ENCODE measurements around the gene ADAMTS17. TPM values are rescaled to one million over a fixed set of nuclear protein-coding genes. Genes with fewer than 3 reads are reported as not detected.

ADAMTS17 gene
- total and polyA plus RNA-seq, 3 experiments from 2014 or later: 1.2 to 2.3 (median 1.9) TPM

GRCh38 chr15:100227781-100228180 is 114.0 kb downstream of the ADAMTS17 start:
- no peaks in the 10 kb centered on the region for H3K9me3 ChIP-seq (ENCODE audit: low read length)
- ChIA-PET POLR2A (no interaction called here), CTCF (no interaction called here)
- H3K27ac ChIP-seq (ENCODE audit: low read depth, low read length): no peak overlapping the region
- H3K36me3 ChIP-seq (ENCODE audit: insufficient read depth, low read length): no peaks in the 10 kb centered on the region
- no peak overlapping the region for H3K4me3 ChIP-seq (ENCODE audit: low read length)
- Mint-ChIP-seq H3K4me1 (peaks cover 34 to 46% (median 38%) of the 10 kb centered on the region in 3 donors), H3K27ac (peak overlapping the region in 4 of 8 donors; percentile 5 to 77 (median 28)), H3K27me3 (peaks cover 0 to 3% of the 10 kb centered on the region in 2 donors), H3K36me3 (peaks cover 0 to 2% (median 0%) of the 10 kb centered on the region in 3 donors), H3K4me3 (no peak overlapping the region), H3K9me3 (no peaks in the 10 kb centered on the region)
- H3K27me3 ChIP-seq (ENCODE audit: insufficient read depth, low read length, poor library complexity, severe bottlenecking): no peaks in the 10 kb centered on the region
- peaks cover 16% of the 10 kb centered on the region for H3K4me1 ChIP-seq (ENCODE audit: insufficient read depth, low read length)
- no peak for DNase-seq

GRCh38 chr15:100226107-100226506 is 115.7 kb downstream of the ADAMTS17 start:
- ChIA-PET POLR2A (no interaction called here), CTCF (no interaction called here)
- Histone ChIP-seq H3K36me3 (ENCODE audit: insufficient read depth, low read length) (no peaks in the 10 kb centered on the region), H3K27ac (ENCODE audit: low read depth, low read length) (no peak overlapping the region), H3K27me3 (ENCODE audit: insufficient read depth, low read length, poor library complexity, severe bottlenecking) (no peaks in the 10 kb centered on the region), H3K4me3 (ENCODE audit: low read length) (no peak overlapping the region), H3K9me3 (ENCODE audit: low read length) (no peaks in the 10 kb centered on the region), H3K4me1 (ENCODE audit: insufficient read depth, low read length) (peaks cover 16% of the 10 kb centered on the region)
- H3K4me1 Mint-ChIP-seq: peaks cover 31 to 41% (median 38%) of the 10 kb centered on the region in 3 donors
- DNase-seq: no peak
- peaks cover 0 to 2% (median 0%) of the 10 kb centered on the region in 3 donors for H3K36me3 Mint-ChIP-seq
- no peaks in the 10 kb centered on the region for H3K27me3 Mint-ChIP-seq
- H3K27ac Mint-ChIP-seq: no peak overlapping the region
- H3K4me3 Mint-ChIP-seq: no peak overlapping the region
- no peaks in the 10 kb centered on the region for H3K9me3 Mint-ChIP-seq

GRCh38 chr15:100224206-100225185 is 117.3 kb downstream of the ADAMTS17 start:
- no peaks in the 10 kb centered on the region for H3K9me3 Mint-ChIP-seq
- CTCF ChIA-PET: no interaction called here
- H3K36me3 ChIP-seq (ENCODE audit: insufficient read depth, low read length): no peaks in the 10 kb centered on the region
- peaks cover 0 to 2% (median 0%) of the 10 kb centered on the region in 3 donors for H3K36me3 Mint-ChIP-seq
- peak overlapping the region in 1 of 7 donors; percentile 7 for H3K4me3 Mint-ChIP-seq
- H3K27me3 Mint-ChIP-seq: no peaks in the 10 kb centered on the region
- H3K4me1 ChIP-seq (ENCODE audit: insufficient read depth, low read length): peaks cover 2% of the 10 kb centered on the region
- H3K9me3 ChIP-seq (ENCODE audit: low read length): no peaks in the 10 kb centered on the region
- peak in 1 of 5 donors; percentile 32 for DNase-seq
- H3K4me3 ChIP-seq (ENCODE audit: low read length): no peak overlapping the region
- no peaks in the 10 kb centered on the region for H3K27me3 ChIP-seq (ENCODE audit: insufficient read depth, low read length, poor library complexity, severe bottlenecking)
- peak overlapping the region in 6 of 8 donors; percentile 5 to 86 (median 42) for H3K27ac Mint-ChIP-seq
- POLR2A ChIA-PET: no interaction called here
- H3K27ac ChIP-seq (ENCODE audit: low read depth, low read length): no peak overlapping the region
- peaks cover 19 to 25% (median 24%) of the 10 kb centered on the region in 3 donors for H3K4me1 Mint-ChIP-seq

- no peaks in the 10 kb centered on the region for H3K9me3 Mint-ChIP-seq
- H3K27ac Mint-ChIP-seq: no peak overlapping the region
- Histone ChIP-seq H3K27me3 (ENCODE audit: insufficient read depth, low read length, poor library complexity, severe bottlenecking) (no peaks in the 10 kb centered on the region), H3K4me3 (ENCODE audit: low read length) (no peak overlapping the region), H3K9me3 (ENCODE audit: low read length) (no peaks in the 10 kb centered on the region), H3K27ac (ENCODE audit: low read depth, low read length) (no peak overlapping the region), H3K36me3 (ENCODE audit: insufficient read depth, low read length) (no peaks in the 10 kb centered on the region), H3K4me1 (ENCODE audit: insufficient read depth, low read length) (no peaks in the 10 kb centered on the region)
- peaks cover 0 to 2% (median 0%) of the 10 kb centered on the region in 3 donors for H3K36me3 Mint-ChIP-seq
- H3K4me3 Mint-ChIP-seq: no peak overlapping the region
- POLR2A ChIA-PET: no interaction called here
- CTCF ChIA-PET: no interaction called here
- no peak for DNase-seq
- peaks cover 13 to 19% (median 18%) of the 10 kb centered on the region in 3 donors for H3K4me1 Mint-ChIP-seq
- H3K27me3 Mint-ChIP-seq: no peaks in the 10 kb centered on the region
Observed at GRCh38 chr15:100222349-100222715, 119.4 kb downstream of the ADAMTS17 start.

- Histone ChIP-seq H3K4me1 (ENCODE audit: insufficient read depth, low read length) (no peaks in the 10 kb centered on the region), H3K36me3 (ENCODE audit: insufficient read depth, low read length) (no peaks in the 10 kb centered on the region), H3K9me3 (ENCODE audit: low read length) (no peaks in the 10 kb centered on the region), H3K4me3 (ENCODE audit: low read length) (no peak overlapping the region), H3K27me3 (ENCODE audit: insufficient read depth, low read length, poor library complexity, severe bottlenecking) (no peaks in the 10 kb centered on the region), H3K27ac (ENCODE audit: low read depth, low read length) (no peak overlapping the region)
- ChIA-PET CTCF (no interaction called here), POLR2A (no interaction called here)
- Mint-ChIP-seq H3K36me3 (peaks cover 0 to 2% (median 0%) of the 10 kb centered on the region in 3 donors), H3K9me3 (no peaks in the 10 kb centered on the region), H3K27ac (no peak overlapping the region), H3K4me1 (peaks cover 13 to 19% (median 18%) of the 10 kb centered on the region in 3 donors), H3K27me3 (no peaks in the 10 kb centered on the region), H3K4me3 (no peak overlapping the region)
- no peak for DNase-seq
Observed at GRCh38 chr15:100221471-100222348, 120.1 kb downstream of the ADAMTS17 start.

- H3K27me3 ChIP-seq (ENCODE audit: insufficient read depth, low read length, poor library complexity, severe bottlenecking): no peaks in the 10 kb centered on the region
- no peaks in the 10 kb centered on the region for H3K9me3 Mint-ChIP-seq
- no peaks in the 10 kb centered on the region for H3K27me3 Mint-ChIP-seq
- H3K4me3 ChIP-seq (ENCODE audit: low read length): no peak overlapping the region
- peak overlapping the region in 1 of 8 donors; percentile 5 for H3K27ac Mint-ChIP-seq
- DNase-seq: no peak
- H3K27ac ChIP-seq (ENCODE audit: low read depth, low read length): no peak overlapping the region
- H3K36me3 ChIP-seq (ENCODE audit: insufficient read depth, low read length): no peaks in the 10 kb centered on the region
- H3K36me3 Mint-ChIP-seq: no peaks in the 10 kb centered on the region
- no peak overlapping the region for H3K4me3 Mint-ChIP-seq
- POLR2A ChIA-PET: no interaction called here
- peaks cover 13 to 16% (median 14%) of the 10 kb centered on the region in 3 donors for H3K4me1 Mint-ChIP-seq
- no peaks in the 10 kb centered on the region for H3K9me3 ChIP-seq (ENCODE audit: low read length)
- no peaks in the 10 kb centered on the region for H3K4me1 ChIP-seq (ENCODE audit: insufficient read depth, low read length)
- CTCF ChIA-PET: no interaction called here
Observed at GRCh38 chr15:100220058-100220768, 121.6 kb downstream of the ADAMTS17 start.

- Histone ChIP-seq H3K4me3 (ENCODE audit: low read length) (no peak overlapping the region), H3K4me1 (ENCODE audit: insufficient read depth, low read length) (no peaks in the 10 kb centered on the region), H3K9me3 (ENCODE audit: low read length) (no peaks in the 10 kb centered on the region), H3K27ac (ENCODE audit: low read depth, low read length) (no peak overlapping the region), H3K27me3 (ENCODE audit: insufficient read depth, low read length, poor library complexity, severe bottlenecking) (no peaks in the 10 kb centered on the region), H3K36me3 (ENCODE audit: insufficient read depth, low read length) (no peaks in the 10 kb centered on the region)
- no peaks in the 10 kb centered on the region for H3K4me1 Mint-ChIP-seq
- peaks cover 0 to 2% (median 0%) of the 10 kb centered on the region in 3 donors for H3K36me3 Mint-ChIP-seq
- DNase-seq: no peak
- no peak overlapping the region for H3K27ac Mint-ChIP-seq
- ChIA-PET POLR2A (no interaction called here), CTCF (no interaction called here)
- no peak overlapping the region for H3K4me3 Mint-ChIP-seq
- no peaks in the 10 kb centered on the region for H3K27me3 Mint-ChIP-seq
- no peaks in the 10 kb centered on the region for H3K9me3 Mint-ChIP-seq
Observed at GRCh38 chr15:100218434-100218833, 123.3 kb downstream of the ADAMTS17 start.
